ENCODE data around the gene GLYATL1.
A peak's percentile ranks its signal among the peaks of the same experiment; 100 is the strongest.

Gene GLYATL1

GRCh38 chr11:58927393-58928106 is 11.7 kb upstream of the GLYATL1 start:
- peak; percentile 20 for DNase-seq

GRCh38 chr11:58928107-58928499 is 11.2 kb upstream of the GLYATL1 start:
- no peak for DNase-seq

GRCh38 chr11:58928691-58929090 is 10.6 kb upstream of the GLYATL1 start:
- no peak for DNase-seq

GRCh38 chr11:58930926-58931325 is 8.4 kb upstream of the GLYATL1 start:
- no peak for DNase-seq

GRCh38 chr11:58933661-58934060 is 5.6 kb upstream of the GLYATL1 start:
- no peak for DNase-seq

- no peak for DNase-seq
These were observed 4.3 kb upstream of the GLYATL1 start for GRCh38 chr11:58934945-58935513.

- DNase-seq, result no peak
These were observed 890 bp upstream of the GLYATL1 start for GRCh38 chr11:58938398-58938797.

GRCh38 chr11:58940028-58940427 is 740 bp downstream of the GLYATL1 start:
- no peak for DNase-seq

- DNase-seq, result no peak
These were observed 2.5 kb downstream of the GLYATL1 start for GRCh38 chr11:58941838-58942237.

- no peak for DNase-seq
These were observed 6.4 kb downstream of the GLYATL1 start for GRCh38 chr11:58945663-58946062.

- DNase-seq, result no peak
These were observed 9.9 kb downstream of the GLYATL1 start for GRCh38 chr11:58949184-58949583.

GRCh38 chr11:58957922-58958321 is 18.6 kb downstream of the GLYATL1 start:
- no peak for DNase-seq

GRCh38 chr11:58958500-58958899 is 19.2 kb downstream of the GLYATL1 start:
- no peak for DNase-seq

GRCh38 chr11:58963551-58964104 is 24.3 kb downstream of the GLYATL1 start:
- DNase-seq, result no peak

GRCh38 chr11:58965246-58965985 is 26.1 kb downstream of the GLYATL1 start:
- no peak for DNase-seq

- no peak for DNase-seq
These were observed 29.0 kb downstream of the GLYATL1 start for GRCh38 chr11:58968251-58968711.

GRCh38 chr11:58977470-58977869 is 38.2 kb downstream of the GLYATL1 start:
- DNase-seq, result no peak

- no peak for DNase-seq
These were observed 39.9 kb downstream of the GLYATL1 start for GRCh38 chr11:58979222-58979621.

GRCh38 chr11:58980159-58980843 is 41.0 kb downstream of the GLYATL1 start:
- no peak for DNase-seq

- DNase-seq, result no peak
These were observed 53.2 kb downstream of the GLYATL1 start for GRCh38 chr11:58992489-58992888.

GRCh38 chr11:58994171-58994570 is 54.9 kb downstream of the GLYATL1 start:
- no peak for DNase-seq

- DNase-seq, result no peak
These were observed 59.4 kb downstream of the GLYATL1 start for GRCh38 chr11:58998480-58999290.
